ENCODE measurements around the gene RPS6KB2. TPM values are rescaled to one million over a fixed set of nuclear protein-coding genes. Genes with fewer than 3 reads are reported as not detected.

Gene RPS6KB2
- total RNA-seq, 1 donor from 2014 or later = 25.1 TPM

DNA sequence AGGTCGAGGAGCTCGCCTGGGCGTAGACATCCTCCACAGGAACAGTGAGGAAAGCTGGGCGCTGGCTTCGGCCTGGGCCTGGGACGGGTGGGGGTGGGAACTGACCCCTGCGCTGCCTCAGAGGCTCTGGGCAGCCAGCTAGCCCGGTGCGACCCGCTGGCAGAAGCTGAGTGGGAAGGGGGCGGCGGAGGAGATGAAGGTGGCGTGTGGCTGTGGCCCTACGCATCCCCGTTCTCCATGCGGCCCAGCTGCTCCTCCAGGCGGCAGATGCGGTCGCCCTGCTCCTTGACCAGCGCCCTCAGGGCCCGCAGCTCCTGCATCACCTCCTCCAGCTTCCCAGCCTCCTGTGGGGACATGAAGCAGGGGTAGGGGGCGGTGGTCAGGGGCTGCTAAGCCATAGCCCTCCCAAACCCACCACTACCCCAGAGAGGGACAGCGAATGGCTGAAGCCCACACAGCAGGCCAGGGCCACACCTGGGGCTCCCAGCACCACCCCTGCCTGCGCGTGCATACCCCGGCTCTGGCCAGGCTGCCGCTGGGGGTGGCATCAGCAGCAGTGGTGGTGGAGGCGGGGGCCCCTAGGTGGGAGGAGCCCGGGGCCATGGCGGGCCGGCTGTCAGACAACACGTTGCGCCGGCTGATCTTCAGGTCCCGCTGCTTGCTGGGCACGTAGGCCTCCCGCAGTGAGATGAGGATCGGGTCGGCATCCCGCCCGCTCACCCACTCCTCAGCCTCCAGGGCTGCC is 10.0 kb downstream of the RPS6KB2 start:
- peak; percentile 58 for DNase-seq

DNA sequence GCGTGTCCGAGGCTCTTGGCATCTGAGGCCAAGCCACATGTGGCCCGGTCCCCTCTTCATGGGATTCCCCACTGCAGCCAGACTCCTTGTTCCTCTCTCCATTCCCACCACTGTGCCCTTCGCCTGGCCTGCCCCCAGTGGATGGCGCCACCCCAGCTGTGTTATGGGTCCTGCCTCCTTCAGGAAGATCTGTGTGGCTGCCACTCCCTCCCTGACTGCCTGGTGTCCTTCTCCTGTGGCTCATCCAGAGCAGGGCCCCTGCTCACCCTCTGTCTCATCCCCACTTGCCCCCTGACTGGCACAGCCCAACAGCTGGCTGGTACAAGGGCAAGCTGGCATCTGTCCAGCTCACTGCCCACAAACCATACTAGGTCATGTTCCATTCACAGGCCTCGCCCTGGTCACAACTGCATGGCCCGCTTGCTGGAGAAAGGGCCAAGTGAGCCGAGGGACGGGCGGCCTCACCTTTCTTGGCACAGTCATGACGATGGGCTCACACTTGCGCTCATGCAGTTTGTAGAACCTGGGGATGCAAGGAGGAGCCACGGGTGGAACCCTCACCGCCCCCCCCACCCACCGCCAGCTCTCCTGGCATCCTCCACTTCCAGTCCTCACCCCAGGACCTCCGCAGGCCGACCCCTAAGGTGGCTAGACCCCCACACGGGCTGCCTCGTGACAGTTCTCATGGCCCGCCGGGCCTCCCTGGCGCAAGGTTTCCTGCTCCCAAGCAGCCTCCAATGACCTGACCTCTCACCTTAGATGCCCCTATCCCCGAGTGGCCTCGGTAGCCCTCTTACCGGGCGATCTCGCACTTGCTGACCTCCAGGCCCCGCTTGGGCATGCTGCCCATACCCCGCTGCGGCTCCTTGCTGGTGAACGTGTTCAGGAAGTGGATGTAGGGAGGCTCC is 11.3 kb downstream of the RPS6KB2 start:
- ATAC-seq (no peak), DNase-seq (peak; percentile 60)
- intact Hi-C loops (cut with micrococcal nuclease) = no loop called here

More for the DNA sequence above, 10.0 kb downstream of the RPS6KB2 start:
- no peak for ATAC-seq
- intact Hi-C loops (cut with micrococcal nuclease) = no loop called here

DNA sequence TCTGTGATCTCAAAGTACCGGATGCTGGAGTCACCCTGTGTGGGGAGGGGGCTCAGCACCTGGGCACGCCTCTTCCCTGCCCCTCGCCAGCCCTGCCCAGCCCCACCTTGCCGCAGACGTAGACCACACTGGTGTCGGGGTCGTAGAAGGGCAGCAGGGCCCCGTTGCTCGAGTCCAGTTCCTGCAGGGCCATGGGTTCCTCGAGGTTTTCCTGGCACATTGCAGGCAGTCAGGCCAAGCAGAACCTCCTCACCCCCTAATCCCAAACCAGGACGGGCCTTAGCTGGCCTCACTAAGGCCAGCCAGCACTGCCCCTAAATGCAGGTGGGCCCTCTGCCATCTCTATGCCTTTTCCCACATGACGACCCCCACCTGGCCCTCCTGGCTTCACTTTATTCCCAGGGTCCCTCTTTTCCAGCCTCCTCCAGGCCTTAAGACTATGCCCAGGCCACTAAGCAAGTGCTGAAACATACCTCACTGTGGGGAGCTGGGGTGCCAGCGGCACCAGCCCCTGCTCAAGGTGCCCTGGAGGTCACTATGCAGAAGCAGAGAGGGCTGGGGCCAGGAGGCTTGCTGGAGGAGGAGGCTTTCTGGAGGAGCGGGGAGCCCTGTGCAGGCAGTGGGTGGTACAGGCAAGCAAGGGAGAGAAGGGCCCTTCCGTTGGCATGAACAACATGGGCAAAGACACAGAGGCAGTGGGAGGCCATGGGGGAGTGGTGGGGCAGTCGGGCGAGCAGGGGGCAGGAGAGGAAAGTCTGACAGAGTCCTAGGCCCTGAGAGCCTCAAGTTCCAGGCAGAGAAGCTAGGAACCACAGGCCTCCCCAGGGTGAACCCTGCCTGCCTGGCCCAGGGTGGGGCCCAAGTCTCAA is 12.2 kb downstream of the RPS6KB2 start:
- intact Hi-C loops (cut with micrococcal nuclease) = no loop called here
- no peak for ATAC-seq
- no peak for DNase-seq

DNA sequence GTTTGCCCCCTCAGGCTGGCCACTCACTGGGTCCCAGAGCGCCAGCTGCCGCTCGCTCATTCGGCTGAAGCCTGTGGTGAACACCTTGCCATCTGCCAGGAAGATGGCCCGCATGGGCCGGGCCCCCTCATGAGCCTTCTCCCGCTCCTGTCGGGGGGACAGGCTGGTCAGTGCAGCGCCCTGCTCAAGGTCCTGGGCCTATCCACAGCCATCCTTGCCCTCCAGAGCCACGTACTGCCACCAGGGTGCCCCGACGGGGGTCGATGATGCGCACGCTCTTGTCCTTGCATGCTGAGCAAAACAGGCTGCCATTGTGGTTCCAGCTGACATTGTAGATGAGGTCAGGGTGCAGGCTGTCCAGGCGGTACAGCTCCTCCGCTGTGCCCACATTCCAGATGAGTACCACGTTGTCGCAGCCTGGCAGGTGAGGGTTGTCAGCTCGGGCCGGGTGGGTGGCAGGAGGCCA is 12.8 kb downstream of the RPS6KB2 start:
- ATAC-seq = no peak
- intact Hi-C loops (cut with micrococcal nuclease) = no loop called here
- no peak for DNase-seq

DNA sequence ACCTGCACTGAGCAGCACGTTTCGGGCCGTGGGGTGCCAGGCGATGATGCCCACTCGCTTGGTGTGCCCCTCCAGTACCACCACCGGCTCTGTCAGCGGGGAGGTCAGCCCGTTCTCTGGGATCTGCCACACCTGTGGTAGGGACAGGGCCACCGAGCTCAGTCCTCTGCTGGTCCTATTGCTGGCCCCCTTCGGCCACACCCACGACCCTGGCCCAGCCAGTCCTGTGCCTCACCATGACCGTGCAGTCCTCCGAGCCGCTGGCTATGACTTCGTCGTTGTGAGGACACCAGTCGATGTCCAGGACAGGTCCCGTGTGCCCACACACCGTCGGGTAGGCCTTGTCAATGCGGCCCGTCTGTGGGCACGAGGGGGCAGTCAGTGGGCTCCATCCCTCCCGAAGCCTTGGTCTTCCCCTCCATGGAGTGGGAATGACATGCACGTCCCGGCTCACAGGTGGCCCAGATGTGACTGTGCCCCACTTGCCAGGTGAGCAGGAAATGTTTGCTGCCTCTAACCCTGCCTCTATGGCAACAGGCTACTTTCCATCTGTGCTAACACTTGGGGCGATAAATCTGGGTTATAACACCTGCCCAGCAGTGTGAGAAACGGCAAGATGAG is 13.5 kb downstream of the RPS6KB2 start:
- no peak for ATAC-seq
- intact Hi-C loops (cut with micrococcal nuclease) = no loop called here
- no peak for DNase-seq

DNA sequence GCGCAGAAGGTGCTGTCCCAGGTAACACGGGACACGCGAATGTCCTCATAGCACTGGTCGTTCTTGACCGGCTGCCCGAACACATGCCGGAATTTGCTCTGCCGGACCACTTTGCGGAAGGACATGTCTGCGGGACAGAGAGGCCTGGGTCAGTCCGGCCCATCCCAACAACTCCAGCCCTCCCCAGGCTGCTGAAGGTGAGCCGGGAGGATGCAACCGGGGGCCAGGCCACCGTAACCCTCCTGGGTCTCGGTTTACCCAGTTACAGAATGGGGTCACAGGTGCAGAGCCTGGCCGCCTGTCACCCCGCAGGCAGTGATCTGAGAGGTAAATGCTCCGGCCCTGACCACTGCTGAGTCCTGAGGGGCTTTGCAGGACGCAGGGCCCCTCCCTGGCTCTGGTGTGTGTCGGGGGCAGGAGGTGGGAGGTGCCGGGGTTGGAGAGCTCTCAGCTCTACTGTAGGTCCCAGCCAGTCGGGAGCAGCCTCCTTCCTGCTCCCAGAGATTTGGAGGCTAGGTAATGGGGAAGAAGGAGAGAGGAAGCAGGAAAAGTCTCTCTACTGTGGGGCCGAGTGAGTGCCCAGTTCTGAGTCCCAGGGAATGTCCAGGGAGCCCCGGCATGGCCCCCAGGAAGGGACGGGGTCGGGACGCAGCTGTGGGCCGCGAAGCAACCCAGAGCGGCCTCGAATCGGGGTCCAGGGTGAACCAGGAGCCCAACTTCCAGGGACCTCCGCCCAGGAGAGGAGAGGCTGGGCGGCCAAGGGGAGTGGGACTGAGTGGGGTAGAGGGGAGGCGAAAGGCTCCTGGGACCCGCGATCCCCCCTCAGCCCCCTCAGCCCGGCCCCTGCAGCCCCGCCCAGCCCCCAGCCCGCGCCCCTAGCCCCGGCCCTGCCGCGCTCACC is 14.5 kb downstream of the RPS6KB2 start:
- ATAC-seq (peak; percentile 1), DNase-seq (no peak)
- intact Hi-C loops (cut with micrococcal nuclease) = no loop called here

DNA sequence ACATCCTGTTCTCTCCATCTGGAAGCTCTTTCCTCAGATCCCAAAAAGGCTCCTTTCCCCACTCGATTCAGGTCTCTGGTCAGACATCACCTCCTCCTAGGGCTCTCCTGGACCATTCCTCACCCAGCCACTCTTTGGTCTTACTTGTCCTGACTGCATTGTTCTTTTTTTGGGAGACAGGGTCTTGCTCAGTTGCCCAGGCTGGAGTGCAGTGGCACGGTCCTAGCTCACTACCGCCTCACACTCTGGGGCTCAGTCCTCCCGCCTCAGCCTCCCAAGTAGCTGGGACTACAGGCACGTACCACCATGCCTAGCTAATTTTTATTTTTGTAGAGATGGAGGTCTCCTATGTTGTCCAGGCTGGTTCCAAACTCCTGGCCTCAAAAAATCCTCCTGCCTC is 17.2 kb downstream of the RPS6KB2 start:
- intact Hi-C loops (cut with micrococcal nuclease) = no loop called here
- ATAC-seq = no peak
- no peak for DNase-seq

DNA sequence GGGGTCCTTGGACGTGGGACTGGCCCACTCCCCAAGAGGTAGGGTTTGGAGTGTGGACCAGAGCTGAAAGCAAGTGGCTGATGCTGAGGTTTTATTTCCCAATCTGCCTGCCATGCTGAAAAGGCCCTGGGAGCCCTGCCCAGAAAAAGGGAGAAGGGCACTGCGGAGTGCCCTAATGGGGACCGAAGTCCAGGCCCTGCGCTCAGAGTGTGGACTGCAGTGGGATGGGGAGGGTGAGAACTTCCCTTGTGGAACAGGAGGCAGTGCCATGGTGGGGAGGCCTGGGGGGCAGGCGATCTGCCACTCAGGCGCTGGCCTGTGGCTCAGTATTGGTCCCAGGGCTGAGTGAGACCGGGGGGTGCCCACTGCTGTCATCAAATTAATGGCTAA is 19.9 kb downstream of the RPS6KB2 start:
- intact Hi-C loops (cut with micrococcal nuclease) = no loop called here
- ATAC-seq = no peak
- no peak for DNase-seq

DNA sequence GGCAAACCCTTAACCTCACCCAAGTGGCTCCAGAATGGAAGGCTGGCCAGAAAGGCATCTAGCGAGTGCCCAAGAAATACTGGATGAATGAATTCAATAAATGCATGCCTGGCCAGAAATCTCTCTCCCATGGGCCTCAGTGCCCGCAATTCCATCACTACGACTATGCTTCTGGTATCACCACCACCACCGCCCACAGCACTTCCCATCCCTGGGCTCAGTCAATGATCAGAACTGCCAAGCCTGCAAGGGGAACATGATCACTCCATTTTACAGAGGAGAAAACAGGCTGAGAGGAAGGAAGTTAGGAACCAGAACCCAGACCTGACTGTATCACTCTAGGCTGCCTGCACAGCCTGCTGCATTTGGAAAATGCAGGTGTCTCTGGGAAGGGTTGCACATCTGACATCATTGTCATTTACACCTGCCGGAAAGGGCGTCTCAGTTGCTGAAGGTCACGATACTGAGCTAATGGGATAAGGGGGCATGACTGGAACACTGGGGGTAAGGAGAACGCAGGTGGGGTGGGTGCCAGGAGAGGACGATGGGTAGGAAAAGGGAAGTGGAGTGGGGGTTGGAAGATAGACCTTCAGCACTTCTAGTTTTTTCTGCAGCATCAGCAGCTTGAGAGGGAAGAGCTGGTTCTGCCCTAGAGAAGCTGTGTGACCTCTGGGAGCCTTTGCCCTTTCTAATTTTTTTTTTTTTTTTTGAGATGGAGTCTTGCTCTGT is 21.0 kb downstream of the RPS6KB2 start:
- intact Hi-C loops (cut with micrococcal nuclease) = no loop called here
- no peak for DNase-seq
- ATAC-seq = peak; percentile 57

DNA sequence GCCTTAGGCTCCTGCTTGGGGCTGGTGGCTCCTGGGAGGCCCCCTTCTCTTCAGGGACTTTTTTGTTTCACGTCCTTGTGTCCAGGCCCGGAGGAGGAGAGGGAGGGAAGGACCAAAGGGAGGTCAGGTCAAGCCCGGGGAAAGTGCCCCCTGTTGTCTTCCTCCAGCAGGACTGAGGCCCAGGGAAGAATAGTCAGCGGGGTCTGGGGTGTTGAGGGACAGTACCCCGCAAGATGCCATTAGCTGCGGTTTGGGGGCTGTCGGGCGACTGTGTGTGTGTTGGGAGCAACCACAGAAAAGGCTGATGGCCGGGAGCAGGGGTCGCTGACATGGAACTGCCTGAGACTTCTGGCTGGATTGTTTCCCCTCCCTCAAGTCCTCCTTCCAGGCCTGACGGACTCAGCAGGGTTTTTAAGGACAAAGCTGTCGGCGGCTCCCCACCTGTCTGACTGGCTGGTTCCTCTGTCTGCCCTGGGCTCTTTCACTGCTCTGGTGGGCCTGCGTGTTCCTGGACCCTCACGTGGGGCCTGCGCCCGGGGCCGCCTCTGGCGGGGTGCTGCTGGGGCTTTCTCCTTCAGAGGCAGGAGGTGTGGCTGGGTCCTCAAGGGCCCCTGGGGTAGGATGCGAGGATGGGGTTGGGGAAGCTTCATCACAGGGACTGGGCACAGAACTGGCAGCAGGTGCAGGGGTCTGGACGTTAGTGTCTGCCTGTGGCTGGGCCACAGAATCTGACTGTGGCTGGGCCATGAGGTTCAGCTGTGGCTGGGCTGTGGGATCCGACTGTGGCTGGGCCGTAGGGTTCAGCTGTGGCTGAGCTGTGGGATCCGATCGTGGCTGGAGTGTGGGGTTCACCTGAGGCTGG is 22.7 kb downstream of the RPS6KB2 start:
- DNase-seq (no peak), ATAC-seq (no peak)
- intact Hi-C loops (cut with micrococcal nuclease) = no loop called here

DNA sequence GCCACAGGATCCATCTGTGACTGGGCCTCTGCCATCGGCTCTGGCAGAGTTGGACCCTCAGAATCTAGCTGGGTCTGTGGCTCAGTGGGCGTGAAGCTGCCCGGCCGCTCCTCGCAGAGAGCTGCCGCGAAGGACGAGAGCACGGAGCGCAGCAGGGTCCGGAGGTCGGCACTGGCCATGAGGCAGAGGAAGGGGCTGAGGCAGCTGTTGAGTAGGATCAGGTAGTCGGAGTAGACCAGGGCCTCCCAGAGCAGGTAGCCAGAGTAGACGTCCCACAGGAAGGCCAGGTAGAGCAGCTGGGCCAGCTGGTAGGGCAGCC is 23.3 kb downstream of the RPS6KB2 start:
- intact Hi-C loops (cut with micrococcal nuclease) = no loop called here
- ATAC-seq (no peak), DNase-seq (no peak)

DNA sequence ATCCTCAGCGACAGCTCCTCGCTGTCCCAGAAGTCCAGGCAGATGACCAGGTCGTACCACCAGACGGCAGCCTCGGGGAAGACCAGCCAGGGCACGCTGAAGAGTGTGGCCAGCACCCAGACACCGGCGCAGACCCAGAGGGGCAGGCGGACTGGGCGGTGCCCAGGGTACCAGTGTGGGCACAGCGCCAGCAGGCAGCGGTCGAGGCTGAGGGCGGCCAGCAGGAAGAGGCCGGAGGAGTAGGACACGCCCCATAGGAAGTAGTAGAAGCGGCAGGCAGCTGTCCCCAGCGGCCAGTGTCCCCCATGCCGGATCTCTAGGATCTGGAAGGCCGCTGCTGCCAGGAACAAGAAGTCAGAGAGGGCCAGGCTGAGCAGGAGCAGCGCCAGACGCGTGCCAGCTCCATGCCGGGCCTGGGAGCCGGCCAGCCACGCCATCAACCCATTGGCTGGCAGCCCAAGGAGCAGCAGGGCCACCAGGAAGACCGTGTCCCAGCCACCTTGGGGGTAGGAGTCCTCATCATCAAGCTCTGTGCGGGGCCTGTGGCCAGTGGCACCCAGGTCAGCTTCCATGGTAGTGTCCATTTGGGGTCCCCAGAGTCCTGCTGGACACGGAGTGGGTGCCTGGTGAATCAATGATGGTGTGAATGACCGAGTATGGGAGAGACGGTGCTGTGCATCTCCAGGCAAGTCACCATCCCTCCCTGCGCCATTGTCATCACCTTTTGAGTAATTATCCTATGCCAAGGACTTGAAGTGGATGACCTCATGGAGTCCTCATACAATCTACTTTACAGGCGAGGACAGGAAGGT is 24.1 kb downstream of the RPS6KB2 start, which contains the start of gene GPR152:
GPR152 (minus strand) TSS at position 589 of the 812 bp plus-strand sequence; CDS start at position 584, 5 bp downstream.
- intact Hi-C loops (cut with micrococcal nuclease) = no loop called here
- ATAC-seq = peak; percentile 50
- peak; percentile 71 for DNase-seq

DNA sequence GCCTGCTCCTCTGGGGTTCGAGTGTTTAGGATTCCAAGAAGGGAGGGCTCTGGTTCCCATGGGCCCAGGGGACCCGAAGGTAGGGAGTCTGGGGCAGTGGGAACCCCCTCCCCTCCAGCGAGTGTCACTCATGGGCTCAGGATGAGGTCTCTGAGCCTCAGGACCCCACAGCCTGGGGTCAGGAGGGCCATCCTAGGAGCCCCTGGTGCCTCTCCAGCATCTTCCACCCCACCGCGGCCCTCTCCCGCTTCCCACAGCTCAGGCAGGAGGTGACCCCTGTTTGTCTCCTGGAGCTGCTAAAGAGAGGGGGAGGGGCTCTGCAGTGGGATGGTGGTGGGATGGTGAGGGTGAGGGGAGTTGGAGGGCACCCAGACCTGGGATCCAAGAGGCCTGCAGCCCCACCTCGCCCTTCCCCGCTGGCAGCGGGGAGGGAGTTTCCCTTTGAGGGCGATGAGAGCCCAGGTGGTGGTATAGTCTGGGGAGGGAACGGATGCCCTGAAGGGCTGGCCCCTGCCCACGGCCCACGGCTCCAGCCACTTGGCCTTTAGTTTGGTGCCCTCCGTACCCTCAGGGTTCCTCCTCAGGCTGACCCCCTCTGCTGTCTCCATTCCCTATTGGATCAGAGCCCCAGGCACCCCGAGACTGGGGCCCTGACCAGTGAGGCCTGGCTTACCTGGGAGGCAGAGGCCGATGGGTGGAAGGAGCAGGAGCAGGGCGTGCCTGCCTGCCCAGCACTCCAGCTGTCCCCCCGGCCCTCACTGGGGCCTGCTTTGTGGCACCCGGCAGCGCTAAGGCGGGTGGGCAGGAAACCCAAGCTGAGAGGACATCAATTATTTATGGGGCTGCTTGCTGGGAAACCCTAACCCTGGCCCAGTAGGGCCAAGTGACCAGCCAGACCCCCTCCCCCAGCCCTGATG is 25.8 kb downstream of the RPS6KB2 start:
- ATAC-seq (no peak), DNase-seq (no peak)
- intact Hi-C loops (cut with micrococcal nuclease) = no loop called here

DNA sequence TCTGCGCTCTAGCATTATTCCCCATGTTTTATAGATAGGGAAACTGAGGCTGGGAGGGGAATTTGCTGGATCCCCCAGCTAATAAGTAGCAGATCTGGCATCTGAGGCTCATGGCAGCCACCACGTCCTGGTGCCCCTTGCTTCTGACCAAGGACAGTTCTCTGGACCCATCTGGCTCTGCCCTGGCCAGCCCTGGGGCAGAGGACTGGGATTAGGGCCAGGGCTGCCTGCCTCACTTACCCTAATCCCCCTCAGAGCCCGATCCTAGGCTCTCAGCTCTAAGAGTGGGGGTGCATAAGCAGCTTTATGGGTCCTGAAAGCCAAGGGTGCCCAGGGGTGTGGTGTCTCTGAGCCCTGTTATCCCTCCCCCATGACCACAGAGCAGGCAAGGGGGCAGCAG is 26.8 kb downstream of the RPS6KB2 start, which contains the start of gene CABP4:
CABP4 (plus strand) TSS at position 301 of the 400 bp plus-strand sequence; CDS start at position 371, 70 bp downstream.
- no peak for DNase-seq
- intact Hi-C loops (cut with micrococcal nuclease) = no loop called here
- ATAC-seq = no peak
